Tibial artery (tissue), 4 donors: Measurements from ENCODE around the gene SYNDIG1.

ENCODE experiments used
- DNase-seq, 2 donors: peaks; one replicate each; pipeline ENCODE4 v3.0.0-alpha.2; 2019
- H3K27ac ChIP-seq, 2 donors: fragments of 200-600 bp; sonication (generic) in 1 of 2; 1 replicate in 1 of 2; 2 replicates in 1 of 2; pipeline ENCODE4 v1.5.1; 2018 to 2019; ENCODE audit warnings: mild to moderate bottlenecking in 1 of 2
- H3K27me3 ChIP-seq, 2 donors: fragments of 200-600 bp; sonication (generic) in 1 of 2; one replicate each; pipeline versions ENCODE4 v1.5.1 to v1.6.0; 2016 to 2019
- H3K36me3 ChIP-seq, 3 donors: fragments of 200-600 bp; sonication (generic) in 2 of 3; one replicate each; pipeline ENCODE4 v1.5.1; 2016 to 2019; ENCODE audit warnings: mild to moderate bottlenecking in 2 of 3
- H3K4me1 ChIP-seq, 4 donors: fragments of 200-600 bp; sonication (generic) in 2 of 4; 1 replicate in 3 of 4; 2 replicates in 1 of 4; pipeline ENCODE4 v1.5.1; 2016 to 2019
- H3K4me3 ChIP-seq, 2 donors: fragments of 200-600 bp; sonication (generic) in 1 of 2; 1 replicate in 1 of 2; 2 replicates in 1 of 2; pipeline ENCODE4 v1.5.1; 2018 to 2019; ENCODE audit warnings: mild to moderate bottlenecking in 2 of 2
- H3K9me3 ChIP-seq, 3 donors: fragments of 200-600 bp; sonication (generic) in 1 of 3; one replicate each; pipeline ENCODE4 v1.5.1; 2016 to 2019
- intact Hi-C: fragments of 100-400 bp; cut with DNase I; formaldehyde crosslinking; loops from one replicate; pipeline ENCODE4 v1.15.0; 2023; ENCODE audit warnings: low total_unique reads
- TF ChIP-seq, protein P1 (sequence below), 2 experiments: fragments of 200-600 bp in 1 of 2; fragments of 450-650 bp in 1 of 2; IDR thresholded peaks; one replicate each; pipeline ENCODE4 v1.5.1; 2017 to 2019; ENCODE audit warnings: antibody characterized with exemption in 2 of 2, mild to moderate bottlenecking in 1 of 2, moderate library complexity in 1 of 2

SYNDIG1 gene

GRCh38 chr20:24588047-24588635 is 118.7 kb downstream of the SYNDIG1 start:
- H3K27ac ChIP-seq: no peak overlapping the region
- no peaks in the 10 kb centered on the region for H3K27me3 ChIP-seq

DNA sequence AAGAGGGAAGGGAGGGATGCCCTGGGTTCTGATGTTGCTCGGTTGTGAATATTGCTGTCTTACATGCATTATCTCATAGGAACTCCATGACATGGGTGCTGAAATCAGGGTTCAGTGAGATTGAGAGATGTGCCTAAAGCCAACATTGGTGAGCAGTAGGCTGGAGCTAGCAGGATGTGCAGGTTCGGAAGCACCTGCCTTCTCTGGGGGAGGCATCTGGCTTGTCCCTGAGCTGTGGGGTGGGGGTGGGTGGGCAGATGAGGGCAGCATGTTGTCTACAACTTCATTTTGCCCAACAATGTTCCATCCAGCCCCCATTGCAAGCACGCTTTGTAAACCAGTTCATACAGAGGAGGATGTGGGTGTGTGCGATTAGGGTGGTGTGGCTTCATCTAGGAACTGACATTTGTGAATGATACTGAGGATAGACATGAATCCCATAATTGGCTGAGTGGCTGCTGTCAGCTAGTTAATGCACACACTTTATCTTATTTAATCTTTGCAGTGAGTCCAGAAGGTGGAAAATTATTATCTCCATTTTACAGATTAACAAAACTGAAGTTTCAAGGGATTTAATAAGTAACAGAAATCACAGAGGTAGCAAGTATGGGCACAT is 119.4 kb downstream of the SYNDIG1 start:
- TF ChIP-seq, protein P1, sequence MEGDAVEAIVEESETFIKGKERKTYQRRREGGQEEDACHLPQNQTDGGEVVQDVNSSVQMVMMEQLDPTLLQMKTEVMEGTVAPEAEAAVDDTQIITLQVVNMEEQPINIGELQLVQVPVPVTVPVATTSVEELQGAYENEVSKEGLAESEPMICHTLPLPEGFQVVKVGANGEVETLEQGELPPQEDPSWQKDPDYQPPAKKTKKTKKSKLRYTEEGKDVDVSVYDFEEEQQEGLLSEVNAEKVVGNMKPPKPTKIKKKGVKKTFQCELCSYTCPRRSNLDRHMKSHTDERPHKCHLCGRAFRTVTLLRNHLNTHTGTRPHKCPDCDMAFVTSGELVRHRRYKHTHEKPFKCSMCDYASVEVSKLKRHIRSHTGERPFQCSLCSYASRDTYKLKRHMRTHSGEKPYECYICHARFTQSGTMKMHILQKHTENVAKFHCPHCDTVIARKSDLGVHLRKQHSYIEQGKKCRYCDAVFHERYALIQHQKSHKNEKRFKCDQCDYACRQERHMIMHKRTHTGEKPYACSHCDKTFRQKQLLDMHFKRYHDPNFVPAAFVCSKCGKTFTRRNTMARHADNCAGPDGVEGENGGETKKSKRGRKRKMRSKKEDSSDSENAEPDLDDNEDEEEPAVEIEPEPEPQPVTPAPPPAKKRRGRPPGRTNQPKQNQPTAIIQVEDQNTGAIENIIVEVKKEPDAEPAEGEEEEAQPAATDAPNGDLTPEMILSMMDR (IDR thresholded peaks at IDR 0.05): no peak
- no peak overlapping the region for H3K27ac ChIP-seq
- H3K9me3 ChIP-seq: no peaks in the 10 kb centered on the region

More at GRCh38 chr20:24588047-24588635, 118.7 kb downstream of the SYNDIG1 start:
- no peak overlapping the region for H3K4me3 ChIP-seq
- TF ChIP-seq, protein P1 (IDR thresholded peaks at IDR 0.05): no peak
- DNase-seq: no peak
- H3K36me3 ChIP-seq: no peaks in the 10 kb centered on the region
- no peaks in the 10 kb centered on the region for H3K9me3 ChIP-seq
- H3K4me1 ChIP-seq: no peaks in the 10 kb centered on the region
- intact Hi-C loops: no loop called here

GRCh38 chr20:24589381-24589780 is 120.0 kb downstream of the SYNDIG1 start:
- Histone ChIP-seq H3K36me3 (no peaks in the 10 kb centered on the region), H3K4me1 (no peaks in the 10 kb centered on the region), H3K4me3 (no peak overlapping the region), H3K27ac (no peak overlapping the region), H3K9me3 (no peaks in the 10 kb centered on the region), H3K27me3 (no peaks in the 10 kb centered on the region)
- no peak for DNase-seq
- intact Hi-C loops: no loop called here
- TF ChIP-seq, protein P1 (IDR thresholded peaks at IDR 0.05): no peak

More for the DNA sequence above, 119.4 kb downstream of the SYNDIG1 start:
- Histone ChIP-seq H3K27me3 (no peaks in the 10 kb centered on the region), H3K4me3 (no peak overlapping the region), H3K4me1 (no peaks in the 10 kb centered on the region), H3K36me3 (no peaks in the 10 kb centered on the region)
- intact Hi-C loops: no loop called here
- no peak for DNase-seq

DNA sequence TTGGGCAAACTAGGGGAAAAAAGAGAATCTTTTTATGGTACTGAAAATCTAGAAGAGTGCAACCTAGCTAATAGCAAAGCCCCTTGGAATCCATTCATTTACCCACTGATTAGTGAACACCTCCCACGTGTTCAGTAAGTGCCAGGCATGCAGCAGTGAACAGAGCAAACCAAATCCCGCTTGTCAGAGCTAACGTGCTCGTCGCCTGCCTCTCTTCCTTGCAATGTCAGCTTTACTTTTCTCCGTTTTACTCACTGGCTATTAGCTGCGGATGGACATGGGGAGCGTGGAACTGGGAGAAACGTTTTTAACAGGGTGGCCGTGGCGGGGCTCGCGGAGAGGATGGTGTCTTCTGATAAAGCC is 120.4 kb downstream of the SYNDIG1 start:
- no peaks in the 10 kb centered on the region for H3K27me3 ChIP-seq
- no peaks in the 10 kb centered on the region for H3K36me3 ChIP-seq
- no peak for DNase-seq
- H3K4me3 ChIP-seq: no peak overlapping the region
- H3K4me1 ChIP-seq: no peaks in the 10 kb centered on the region
- no peaks in the 10 kb centered on the region for H3K9me3 ChIP-seq
- no peak overlapping the region for H3K27ac ChIP-seq
- intact Hi-C loops: no loop called here
- TF ChIP-seq, protein P1 (IDR thresholded peaks at IDR 0.05): no peak

DNA sequence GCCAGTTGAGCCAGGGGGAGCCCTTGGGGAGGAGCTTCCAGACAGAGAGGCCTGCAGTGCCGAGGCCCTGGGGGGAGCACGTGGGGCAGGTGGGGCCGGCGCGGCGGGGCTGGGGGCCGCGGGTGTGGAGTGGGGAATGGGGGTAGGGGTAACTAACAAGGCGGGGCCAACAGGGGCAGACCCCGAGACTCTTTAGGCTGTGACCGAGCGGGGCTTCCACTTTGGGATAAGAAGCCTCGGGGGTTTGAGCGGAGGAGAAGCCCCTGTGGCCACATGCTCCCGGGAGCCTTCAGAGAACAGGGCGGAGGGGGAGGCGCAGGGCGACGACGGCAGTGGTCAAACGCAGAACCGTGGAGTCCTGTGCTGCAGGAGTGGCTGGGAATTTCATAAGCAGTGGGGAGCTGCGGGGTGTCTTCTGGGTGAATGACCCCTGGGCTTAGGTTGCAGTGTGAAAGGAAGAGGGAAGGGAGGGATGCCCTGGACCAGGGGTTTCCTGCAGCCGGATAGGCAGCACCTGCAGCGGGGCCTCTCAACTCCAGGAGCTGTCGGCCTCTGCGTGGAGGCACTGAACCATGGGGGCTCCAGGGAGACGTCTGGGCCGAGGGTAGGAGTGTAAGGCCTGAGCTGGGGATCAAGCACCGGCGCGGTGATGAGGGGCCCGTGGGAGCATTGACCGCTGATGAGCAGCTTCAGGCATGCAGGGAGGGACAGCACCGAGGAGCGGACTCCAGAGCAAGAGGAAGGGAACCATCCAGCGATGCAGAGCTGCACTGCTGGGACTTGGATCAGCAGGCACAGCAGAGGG is 121.0 kb downstream of the SYNDIG1 start:
- Histone ChIP-seq H3K9me3 (no peaks in the 10 kb centered on the region), H3K27ac (no peak overlapping the region), H3K36me3 (no peaks in the 10 kb centered on the region), H3K4me3 (no peak overlapping the region), H3K4me1 (no peaks in the 10 kb centered on the region), H3K27me3 (no peaks in the 10 kb centered on the region)
- TF ChIP-seq, protein P1 (IDR thresholded peaks at IDR 0.05): no peak
- intact Hi-C loops: no loop called here
- DNase-seq: no peak
